Measurements from ENCODE around the gene OGFRL1.
"Not testable (repeated sequence)": the region's sequence is repeated elsewhere in the genome, so short reads cannot be mapped to it uniquely, and the experiment has no call there.

OGFRL1 gene

DNA sequence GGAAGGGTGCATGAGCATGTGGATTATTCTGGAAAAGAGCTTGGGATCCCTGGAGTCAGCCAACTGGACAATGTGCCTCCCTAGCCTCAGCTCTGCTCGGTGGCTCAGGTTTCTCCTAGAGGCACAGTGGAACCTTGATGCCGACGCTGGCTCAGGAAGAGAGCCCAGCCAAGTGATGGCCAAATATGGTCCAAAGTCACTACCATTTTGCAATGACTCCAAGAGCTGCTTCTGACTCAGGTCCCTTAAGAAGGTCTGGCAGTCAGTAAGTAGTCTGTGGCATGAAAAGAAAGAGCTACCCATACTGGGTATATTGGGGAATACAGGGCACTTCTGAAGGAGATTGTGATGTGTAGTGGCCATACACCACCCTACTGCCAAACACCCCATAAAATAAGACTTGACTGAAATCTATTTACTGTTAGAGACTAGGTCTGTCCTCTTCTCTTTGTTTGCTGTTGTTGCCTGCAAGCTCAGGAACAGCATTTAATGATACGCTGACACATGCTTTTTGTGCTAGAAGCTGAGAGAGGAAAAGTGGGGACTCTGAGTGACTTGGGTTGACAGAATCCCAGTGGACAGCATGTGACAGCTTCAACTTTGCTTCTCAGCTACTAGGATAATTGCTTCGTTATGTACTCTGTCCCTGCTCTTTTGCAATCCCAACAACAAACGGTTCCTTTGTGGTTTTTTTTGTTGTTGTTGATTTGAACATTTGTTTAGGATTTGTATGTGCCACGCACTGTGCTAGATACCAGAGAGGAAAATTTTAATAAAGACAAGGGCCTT, 30.3 kb upstream of the OGFRL1 start:
- H3K27ac ChIP-seq (ENCODE audit: low read depth, low read length): no peak overlapping the region
- no peaks in the 10 kb centered on the region for H3K9me3 ChIP-seq (ENCODE audit: control insufficient read depth, insufficient read depth, low read depth, low read length)
- no peak overlapping the region for H3K9ac ChIP-seq (ENCODE audit: low read length)
- no peaks in the 10 kb centered on the region for H3K27me3 ChIP-seq (ENCODE audit: control insufficient read depth, insufficient read depth, low read length)
- peaks cover 4% of the 10 kb centered on the region; the same call in 1 of the 2 replicates for H3K4me1 ChIP-seq (ENCODE audit: control insufficient read depth, insufficient read depth, low read length)
- H3K4me3 ChIP-seq (ENCODE audit: low read depth, low read length): no peak overlapping the region
- no peaks in the 10 kb centered on the region for H3K36me3 ChIP-seq (ENCODE audit: control insufficient read depth, insufficient read depth, low read length)

- Histone ChIP-seq H3K27ac (ENCODE audit: low read depth, low read length) (no peak overlapping the region), H3K4me3 (ENCODE audit: low read depth, low read length) (no peak overlapping the region), H3K9me3 (ENCODE audit: control insufficient read depth, insufficient read depth, low read depth, low read length) (no peaks in the 10 kb centered on the region), H3K9ac (ENCODE audit: low read length) (no peak overlapping the region), H3K36me3 (ENCODE audit: control insufficient read depth, insufficient read depth, low read length) (no peaks in the 10 kb centered on the region), H3K4me1 (ENCODE audit: control insufficient read depth, insufficient read depth, low read length) (no peaks in the 10 kb centered on the region), H3K27me3 (ENCODE audit: control insufficient read depth, insufficient read depth, low read length) (no peaks in the 10 kb centered on the region)
These were observed 28.6 kb upstream of the OGFRL1 start for GRCh38 chr6:71259888-71260604.

DNA sequence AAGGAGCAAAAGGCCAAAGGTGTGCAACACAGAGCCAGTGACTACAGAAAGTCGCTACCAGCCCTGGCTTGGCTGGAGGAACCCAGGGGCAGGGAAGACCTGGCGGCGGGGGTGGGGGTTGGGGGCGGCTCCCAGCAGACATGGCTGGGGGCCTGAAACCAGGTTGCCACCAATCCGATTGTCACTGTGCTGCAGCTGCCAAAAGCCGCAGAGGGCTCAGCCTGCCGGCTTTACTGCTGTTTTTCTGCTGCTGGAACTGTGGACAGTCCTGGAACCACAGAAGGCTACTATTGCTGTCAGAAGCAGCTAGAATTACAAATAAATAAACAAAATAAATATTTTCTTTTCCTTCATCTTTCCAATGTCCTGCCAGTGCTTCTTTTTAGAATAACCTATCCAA, 25.7 kb upstream of the OGFRL1 start:
- no peak overlapping the region for H3K9ac ChIP-seq (ENCODE audit: low read length)
- no peak overlapping the region for H3K27ac ChIP-seq (ENCODE audit: low read depth, low read length)
- H3K36me3 ChIP-seq (ENCODE audit: control insufficient read depth, insufficient read depth, low read length): no peaks in the 10 kb centered on the region
- H3K4me3 ChIP-seq (ENCODE audit: low read depth, low read length): no peak overlapping the region
- H3K9me3 ChIP-seq (ENCODE audit: control insufficient read depth, insufficient read depth, low read depth, low read length): peaks cover 3% of the 10 kb centered on the region
- H3K4me1 ChIP-seq (ENCODE audit: control insufficient read depth, insufficient read depth, low read length): no peaks in the 10 kb centered on the region
- no peaks in the 10 kb centered on the region for H3K27me3 ChIP-seq (ENCODE audit: control insufficient read depth, insufficient read depth, low read length)

GRCh38 chr6:71266392-71266791, 22.2 kb upstream of the OGFRL1 start:
- H3K27me3 ChIP-seq (ENCODE audit: control insufficient read depth, insufficient read depth, low read length); H3K27ac ChIP-seq (ENCODE audit: low read depth, low read length); H3K36me3 ChIP-seq (ENCODE audit: control insufficient read depth, insufficient read depth, low read length); H3K4me3 ChIP-seq (ENCODE audit: low read depth, low read length); H3K4me1 ChIP-seq (ENCODE audit: control insufficient read depth, insufficient read depth, low read length); H3K9ac ChIP-seq (ENCODE audit: low read length): not testable (repeated sequence)
- H3K9me3 ChIP-seq (ENCODE audit: control insufficient read depth, insufficient read depth, low read depth, low read length): peaks cover 30% of the 10 kb centered on the region

DNA sequence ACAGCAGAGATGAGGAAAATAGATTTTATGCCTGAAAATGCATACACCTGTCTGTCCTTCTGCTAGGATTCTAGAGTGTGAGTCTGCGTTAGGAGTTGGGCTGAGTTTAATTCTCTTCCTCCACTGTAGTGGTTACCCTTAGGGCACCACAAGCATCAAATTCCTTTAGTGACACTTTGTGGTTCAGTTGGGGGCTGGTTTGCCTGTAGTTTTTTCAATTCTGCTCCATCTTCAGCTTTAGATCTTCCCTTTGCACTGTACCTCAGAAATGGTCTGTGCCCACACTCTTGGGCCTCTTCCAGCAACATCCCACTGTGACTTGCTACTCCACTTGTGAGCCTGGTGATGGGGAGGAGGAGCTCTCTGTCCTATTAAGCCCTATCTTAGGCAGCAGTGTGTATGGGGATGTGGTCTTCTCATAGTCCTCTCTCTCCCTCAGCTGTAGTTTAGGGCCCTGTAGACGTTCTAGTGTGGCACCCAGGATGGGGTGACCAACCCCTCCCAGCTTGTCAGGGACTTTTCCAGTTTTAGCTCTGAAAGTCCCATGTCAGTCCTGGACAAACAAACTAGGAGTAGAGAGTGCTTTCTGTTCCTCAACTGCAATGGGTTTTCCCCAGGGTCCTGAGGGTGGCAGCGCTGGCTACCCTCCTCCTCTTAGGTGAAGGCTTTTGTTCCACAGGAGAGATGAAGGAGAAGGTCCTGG, 19.7 kb upstream of the OGFRL1 start:
- Histone ChIP-seq H3K4me3 (ENCODE audit: low read depth, low read length) (no peak overlapping the region), H3K27ac (ENCODE audit: low read depth, low read length) (no peak overlapping the region), H3K9ac (ENCODE audit: low read length) (no peak overlapping the region), H3K9me3 (ENCODE audit: control insufficient read depth, insufficient read depth, low read depth, low read length) (peaks cover 32% of the 10 kb centered on the region), H3K27me3 (ENCODE audit: control insufficient read depth, insufficient read depth, low read length) (no peaks in the 10 kb centered on the region), H3K36me3 (ENCODE audit: control insufficient read depth, insufficient read depth, low read length) (no peaks in the 10 kb centered on the region), H3K4me1 (ENCODE audit: control insufficient read depth, insufficient read depth, low read length) (no peaks in the 10 kb centered on the region)

DNA sequence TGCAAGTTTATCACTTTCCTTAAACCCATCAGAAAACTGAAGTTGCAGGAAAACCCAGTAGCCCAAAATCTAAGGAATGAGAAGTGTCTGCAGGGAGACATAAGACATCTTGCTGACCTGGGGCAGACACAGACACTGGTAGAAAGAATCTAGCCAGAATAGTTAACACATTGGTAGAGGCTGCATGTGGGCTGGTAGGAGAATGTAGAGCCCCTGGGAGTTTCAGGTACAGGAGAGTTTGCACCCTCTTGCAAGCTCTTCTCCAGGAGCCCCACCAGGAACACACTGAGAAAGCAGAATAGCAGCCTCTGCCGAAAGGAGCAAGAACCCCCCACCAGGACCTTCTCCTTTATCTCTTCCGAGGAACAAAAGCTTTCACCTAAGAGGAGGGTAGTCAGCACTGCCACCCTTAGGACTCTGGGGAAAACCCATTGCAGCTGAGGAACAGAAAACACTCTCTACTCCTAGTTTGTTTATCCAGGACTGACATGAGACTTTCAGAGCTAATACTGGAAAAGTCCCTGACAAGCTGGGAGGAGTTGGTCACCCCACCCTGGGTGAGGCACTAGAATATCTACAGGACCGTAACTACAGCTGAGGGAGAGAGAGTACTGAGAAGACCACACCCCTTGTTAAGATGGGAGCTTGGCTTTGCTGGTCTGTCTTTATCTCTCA, 10.5 kb upstream of the OGFRL1 start:
- Histone ChIP-seq H3K9ac (ENCODE audit: low read length) (no peak overlapping the region), H3K4me1 (ENCODE audit: control insufficient read depth, insufficient read depth, low read length) (no peaks in the 10 kb centered on the region), H3K27me3 (ENCODE audit: control insufficient read depth, insufficient read depth, low read length) (no peaks in the 10 kb centered on the region), H3K27ac (ENCODE audit: low read depth, low read length) (no peak overlapping the region), H3K4me3 (ENCODE audit: low read depth, low read length) (no peak overlapping the region), H3K9me3 (ENCODE audit: control insufficient read depth, insufficient read depth, low read depth, low read length) (no peaks in the 10 kb centered on the region), H3K36me3 (ENCODE audit: control insufficient read depth, insufficient read depth, low read length) (no peaks in the 10 kb centered on the region)

GRCh38 chr6:71279321-71279720, 9.3 kb upstream of the OGFRL1 start:
- no peaks in the 10 kb centered on the region for H3K4me1 ChIP-seq (ENCODE audit: control insufficient read depth, insufficient read depth, low read length)
- no peaks in the 10 kb centered on the region for H3K9me3 ChIP-seq (ENCODE audit: control insufficient read depth, insufficient read depth, low read depth, low read length)
- no peaks in the 10 kb centered on the region for H3K36me3 ChIP-seq (ENCODE audit: control insufficient read depth, insufficient read depth, low read length)
- H3K4me3 ChIP-seq (ENCODE audit: low read depth, low read length): no peak overlapping the region
- H3K9ac ChIP-seq (ENCODE audit: low read length): no peak overlapping the region
- no peak overlapping the region for H3K27ac ChIP-seq (ENCODE audit: low read depth, low read length)
- no peaks in the 10 kb centered on the region for H3K27me3 ChIP-seq (ENCODE audit: control insufficient read depth, insufficient read depth, low read length)

DNA sequence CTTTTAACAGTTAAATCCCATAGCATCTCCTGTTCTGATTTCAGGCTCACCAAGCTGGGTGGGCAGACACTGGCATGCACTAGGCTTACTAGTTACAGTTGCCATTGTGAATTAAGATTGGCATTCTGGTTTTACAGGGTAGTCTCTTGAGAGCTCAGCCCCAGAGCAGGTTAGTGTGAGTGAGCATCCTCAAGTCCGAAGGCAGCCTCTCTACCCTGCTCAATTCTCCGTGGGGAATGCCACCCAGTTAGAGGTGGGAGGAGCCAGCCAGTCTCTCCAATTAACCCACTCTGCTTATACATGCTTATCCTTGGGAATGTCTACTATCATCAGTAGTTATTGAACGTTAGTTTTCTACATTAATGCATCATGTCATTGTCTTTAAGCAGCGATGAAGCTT, 8.9 kb upstream of the OGFRL1 start:
- no peaks in the 10 kb centered on the region for H3K27me3 ChIP-seq (ENCODE audit: control insufficient read depth, insufficient read depth, low read length)
- no peaks in the 10 kb centered on the region for H3K9me3 ChIP-seq (ENCODE audit: control insufficient read depth, insufficient read depth, low read depth, low read length)
- no peak overlapping the region for H3K27ac ChIP-seq (ENCODE audit: low read depth, low read length)
- no peaks in the 10 kb centered on the region for H3K4me1 ChIP-seq (ENCODE audit: control insufficient read depth, insufficient read depth, low read length)
- no peaks in the 10 kb centered on the region for H3K36me3 ChIP-seq (ENCODE audit: control insufficient read depth, insufficient read depth, low read length)
- no peak overlapping the region for H3K4me3 ChIP-seq (ENCODE audit: low read depth, low read length)
- no peak overlapping the region for H3K9ac ChIP-seq (ENCODE audit: low read length)

GRCh38 chr6:71280701-71281100, 7.9 kb upstream of the OGFRL1 start:
- Histone ChIP-seq H3K9me3 (ENCODE audit: control insufficient read depth, insufficient read depth, low read depth, low read length) (no peaks in the 10 kb centered on the region), H3K27me3 (ENCODE audit: control insufficient read depth, insufficient read depth, low read length) (no peaks in the 10 kb centered on the region), H3K9ac (ENCODE audit: low read length) (no peak overlapping the region), H3K27ac (ENCODE audit: low read depth, low read length) (no peak overlapping the region), H3K36me3 (ENCODE audit: control insufficient read depth, insufficient read depth, low read length) (no peaks in the 10 kb centered on the region), H3K4me1 (ENCODE audit: control insufficient read depth, insufficient read depth, low read length) (no peaks in the 10 kb centered on the region), H3K4me3 (ENCODE audit: low read depth, low read length) (no peak overlapping the region)

DNA sequence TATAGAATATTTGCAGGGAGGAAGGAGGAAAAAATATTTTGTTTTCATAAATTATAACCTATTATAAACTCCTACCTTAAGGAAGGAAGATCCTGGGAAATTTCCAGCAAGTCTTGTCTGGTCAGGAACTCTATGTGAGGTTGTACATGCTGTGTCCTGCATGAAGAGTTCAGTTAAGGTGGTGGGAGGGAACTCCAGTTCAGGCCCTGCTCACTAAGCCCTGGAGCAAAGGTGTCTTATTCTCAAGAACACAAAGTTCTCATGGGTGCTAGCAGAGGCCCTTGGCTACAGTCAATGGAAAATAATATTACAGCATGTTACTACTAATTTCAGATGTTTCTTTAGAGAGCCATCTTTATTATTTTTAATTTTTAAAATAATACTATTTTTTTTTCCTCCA, 3.8 kb upstream of the OGFRL1 start:
- Histone ChIP-seq H3K9me3 (ENCODE audit: control insufficient read depth, insufficient read depth, low read depth, low read length) (no peaks in the 10 kb centered on the region), H3K9ac (ENCODE audit: low read length) (no peak overlapping the region), H3K4me3 (ENCODE audit: low read depth, low read length) (no peak overlapping the region)

More for the DNA sequence above, 3.8 kb upstream of the OGFRL1 start:
- H3K4me1 ChIP-seq (ENCODE audit: control insufficient read depth, insufficient read depth, low read length): peaks cover 9% of the 10 kb centered on the region
- no peaks in the 10 kb centered on the region for H3K27me3 ChIP-seq (ENCODE audit: control insufficient read depth, insufficient read depth, low read length)
- no peak overlapping the region for H3K27ac ChIP-seq (ENCODE audit: low read depth, low read length)
- H3K36me3 ChIP-seq (ENCODE audit: control insufficient read depth, insufficient read depth, low read length): no peaks in the 10 kb centered on the region

All from HUES6 (cell line).